Keratinocyte (primary cell): ENCODE results near the gene FAM8A1. TPM values are rescaled to one million over a fixed set of nuclear protein-coding genes. Genes with fewer than 3 reads are reported as not detected.

Experiments
- DNase-seq: peaks from one replicate; pipeline ENCODE4 v3.0.0-alpha.2; 2011; ENCODE audit warnings: low read depth, missing footprints, low spot score
- FAIRE-seq: peaks from 2 replicates; lab custom pipeline; 2011; peaks lifted over from hg19 to GRCh38; lab: Jason Lieb, UNC
- H2AFZ ChIP-seq: 2 replicates; pipeline ENCODE4 v1.6.0; 2012; ENCODE audit warnings: low read length, control low read depth, inconsistent platforms; ENCODE audit not compliant: control insufficient read depth
- H3K27ac ChIP-seq: 2 replicates; pipeline ENCODE4 v1.5.1; 2011; ENCODE audit warnings: low read length; ENCODE audit not compliant: control insufficient read depth, insufficient read depth
- H3K27me3 ChIP-seq: 3 replicates; pipeline ENCODE4 v1.6.0; 2011; ENCODE audit warnings: low read length; ENCODE audit not compliant: control insufficient read depth, insufficient read depth; ENCODE audit errors: extremely low read depth
- H3K36me3 ChIP-seq, 2 experiments: 2 replicates in 1 of 2; 3 replicates in 1 of 2; pipeline ENCODE4 v1.5.1; 2011; ENCODE audit warnings: low read length in 2 of 2, mild to moderate bottlenecking in 1 of 2; ENCODE audit not compliant: control insufficient read depth in 2 of 2, insufficient read depth in 2 of 2; ENCODE audit errors: extremely low read depth in 1 of 2
- H3K4me1 ChIP-seq: 3 replicates; pipeline ENCODE4 v1.5.1; 2011; ENCODE audit warnings: low read length; ENCODE audit not compliant: control insufficient read depth, insufficient read depth; ENCODE audit errors: extremely low read depth
- H3K4me2 ChIP-seq: 3 replicates; pipeline ENCODE4 v1.6.0; 2011; ENCODE audit warnings: low read depth, low read length; ENCODE audit not compliant: control insufficient read depth, insufficient read depth; ENCODE audit errors: extremely low read depth
- H3K4me3 ChIP-seq, 3 experiments: fragments of 200-600 bp in 1 of 3; sonication (generic) in 1 of 3; 2 replicates in 2 of 3; 3 replicates in 1 of 3; pipeline ENCODE4 v1.5.1; 2011 to 2016; ENCODE audit warnings: low read length in 3 of 3, mild to moderate bottlenecking in 3 of 3, control low read depth in 2 of 3, inconsistent platforms in 1 of 3, low read depth in 1 of 3, mixed read lengths in 1 of 3, mixed run types in 1 of 3, moderate library complexity in 1 of 3; ENCODE audit not compliant: control insufficient read depth in 2 of 3, insufficient read depth in 2 of 3; ENCODE audit errors: extremely low read depth in 1 of 3
- H3K79me2 ChIP-seq: 2 replicates; pipeline ENCODE4 v1.6.0; 2012; ENCODE audit warnings: low read length; ENCODE audit not compliant: control insufficient read depth, insufficient read depth
- H3K9ac ChIP-seq: 3 replicates; pipeline ENCODE4 v1.6.0; 2011; ENCODE audit warnings: low read length; ENCODE audit not compliant: control insufficient read depth, insufficient read depth; ENCODE audit errors: extremely low read depth
- H3K9me1 ChIP-seq: 3 replicates; pipeline ENCODE4 v1.6.0; 2011; ENCODE audit warnings: low read length; ENCODE audit not compliant: control insufficient read depth, insufficient read depth; ENCODE audit errors: extremely low read depth
- H3K9me3 ChIP-seq: 2 replicates; pipeline ENCODE4 v1.5.1; 2012; ENCODE audit warnings: low read depth, low read length; ENCODE audit not compliant: control insufficient read depth
- H4K20me1 ChIP-seq: 3 replicates; pipeline ENCODE4 v1.6.0; 2011; ENCODE audit warnings: low read length; ENCODE audit not compliant: control insufficient read depth, insufficient read depth; ENCODE audit errors: extremely low read depth
- CTCF ChIP-seq, 3 experiments: IDR thresholded peaks in 1 of 3; conservative IDR thresholded peaks in 1 of 3; optimal IDR thresholded peaks in 1 of 3; 2 replicates in 2 of 3; 3 replicates in 1 of 3; pipeline versions ENCODE3 to v1.5.1; 2011; ENCODE audit warnings: low read length in 3 of 3, mild to moderate bottlenecking in 3 of 3, moderate library complexity in 2 of 3, control low read depth in 1 of 3, inconsistent platforms in 1 of 3; ENCODE audit not compliant: insufficient read depth in 2 of 3; ENCODE audit errors: extremely low read depth in 1 of 3
- EZH2 ChIP-seq: IDR thresholded peaks from one replicate; pipeline ENCODE4 v1.6.1; 2012; ENCODE audit warnings: inconsistent platforms, mild to moderate bottlenecking, low read length, moderate library complexity
- dilution Hi-C: fragments of 300-500 bp; cut with MboI; formaldehyde crosslinking; loops from one replicate; pipeline ENCODE4 v1.7.0; 2020; ENCODE audit warnings: low sequenced_read_pairs; ENCODE audit not compliant: extremely low pct_ligation_motif_present
- polyA minus RNA-seq, 3 experiments: library from RNA; depleted of rRNA, polyadenylated mRNA; stranded (reverse); fragments of >200 nt; gene quantifications; 1 replicate in 1 of 3; 2 replicates in 1 of 3; 3 replicates in 1 of 3; pipeline ENCODE4 v1.2.3, GENCODE V29; 2011
- polyA plus RNA-seq, 5 experiments: library from polyadenylated mRNA; depleted of rRNA in 3 of 5; stranded (reverse) in 3 of 5; stranded (forward) in 1 of 5; unstranded in 1 of 5; fragments of >200 nt; gene quantifications; 1 replicate in 1 of 5; 2 replicates in 3 of 5; 3 replicates in 1 of 5; pipeline versions ENCODE4 v1.2.1 to v1.2.3, GENCODE V29; 2011 to 2012; ENCODE audit warnings: missing spikeins in 2 of 5, low read depth in 1 of 5, low replicate concordance in 1 of 5

FAM8A1 gene
- polyA plus RNA-seq: 4.2 to 9.1 TPM (median 8.4 TPM) in 3 replicates
- polyA plus RNA-seq (2011; ENCODE audit: low read depth): 1.9 TPM
- polyA plus RNA-seq (2011; cell fraction: cytosol; rRNA removed): 4.0 and 8.3 TPM in 2 replicates
- polyA plus RNA-seq (2011; cell fraction: nucleus; rRNA removed): 7.4 and 10.3 TPM in 2 replicates
- polyA plus RNA-seq (2012; ENCODE audit: low replicate concordance): 5.4 and 10.5 TPM in 2 replicates
- polyA minus RNA-seq: 0.98 to 4.6 TPM (median 2.6 TPM) in 3 replicates
- polyA minus RNA-seq (2011; cell fraction: cytosol; rRNA and poly(A)+ RNA removed): 5.4 TPM
- polyA minus RNA-seq (2011; cell fraction: nucleus; rRNA and poly(A)+ RNA removed): 5.5 and 7.8 TPM in 2 replicates

DNA sequence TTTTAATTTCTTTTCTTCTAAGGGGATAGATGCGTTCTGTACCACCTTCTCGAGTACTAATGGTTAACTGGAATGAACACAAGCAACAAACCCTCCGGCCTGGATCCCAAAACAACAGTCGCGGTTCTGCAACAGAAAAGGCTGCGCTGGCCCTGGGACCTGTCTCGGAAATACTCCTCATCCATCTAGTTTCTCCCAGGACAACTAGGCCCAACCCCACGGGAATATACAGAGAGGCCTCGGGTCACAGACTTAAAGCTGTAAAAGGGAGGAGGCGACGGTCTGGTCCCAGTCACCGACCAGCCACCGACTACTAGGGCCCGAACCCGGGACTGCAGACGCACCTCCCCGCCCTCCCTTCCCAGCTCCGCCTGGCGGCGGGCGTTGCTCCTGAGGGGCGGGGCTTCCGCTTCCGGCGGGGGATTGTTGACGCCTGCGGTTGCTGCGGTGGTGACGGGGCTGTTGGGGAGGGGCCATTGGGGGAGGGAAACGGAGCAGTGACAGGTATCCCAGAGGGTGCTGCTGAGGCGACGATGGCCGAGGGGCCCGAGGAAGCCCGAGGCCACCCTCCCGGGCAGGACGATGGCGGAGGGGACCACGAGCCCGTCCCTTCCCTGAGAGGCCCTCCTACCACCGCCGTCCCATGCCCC is at the start of gene FAM8A1:
TSS of gene FAM8A1 (plus strand) at position 426 of the 650 bp plus-strand sequence. CDS start at position 534, 108 bp downstream.
- no peaks in the 10 kb centered on the region for H4K20me1 ChIP-seq
- no peaks in the 10 kb centered on the region for H3K9me3 ChIP-seq
- no peaks in the 10 kb centered on the region for H3K79me2 ChIP-seq
- DNase-seq: peak; percentile 33
- peak; percentile 79 for FAIRE-seq
- H3K27ac ChIP-seq: peak within 1 kb of the TSS; percentile 47
- H3K4me2 ChIP-seq: peak within 1 kb of the TSS; percentile 65
- dilution Hi-C loops: loop anchor here (25.0 kb wide), 1 partner anchor 438 kb away; no protein-coding TSS in a partner anchor
- H3K36me3 ChIP-seq: no peaks in the 10 kb centered on the region
- H3K4me1 ChIP-seq: peaks cover 3% of the 10 kb centered on the region
- peak within 1 kb of the TSS; percentile 69 for H3K9ac ChIP-seq
- H3K27me3 ChIP-seq: no peaks in the 10 kb centered on the region
- TF ChIP-seq CTCF (optimal IDR thresholded peaks at IDR 0.05 in 1 of 3, IDR thresholded peaks at IDR 0.05 in 1 of 3, conservative IDR thresholded peaks at IDR 0.05 in 1 of 3; ENCODE audit: extremely low read depth in 1 of 3, insufficient read depth in 2 of 3, low read length in 3 of 3): peak in 2 of 3 experiments; percentile 11 to 75
- no peak for TF ChIP-seq EZH2
- H3K4me3 ChIP-seq: peak within 1 kb of the TSS; percentile 60 to 83 (median 67)
- peak within 1 kb of the TSS; percentile 94 for H2AFZ ChIP-seq
- H3K9me1 ChIP-seq: no peaks in the 10 kb centered on the region

GRCh38 chr6:17551383-17551958 is 48.6 kb upstream of the FAM8A1 start:
- Histone ChIP-seq H3K4me2 (no peak overlapping the region), H3K4me3 (no peak overlapping the region), H3K9ac (no peak overlapping the region), H4K20me1 (no peaks in the 10 kb centered on the region), H3K9me3 (no peaks in the 10 kb centered on the region), H2AFZ (no peak overlapping the region), H3K27ac (no peak overlapping the region), H3K79me2 (no peaks in the 10 kb centered on the region), H3K36me3 (peaks cover 0 to 7% of the 10 kb centered on the region in 2 experiments), H3K27me3 (no peaks in the 10 kb centered on the region), H3K9me1 (no peaks in the 10 kb centered on the region), H3K4me1 (no peaks in the 10 kb centered on the region)
- TF ChIP-seq EZH2: no peak
- TF ChIP-seq CTCF (optimal IDR thresholded peaks at IDR 0.05 in 1 of 3, IDR thresholded peaks at IDR 0.05 in 1 of 3, conservative IDR thresholded peaks at IDR 0.05 in 1 of 3; ENCODE audit: extremely low read depth in 1 of 3, insufficient read depth in 2 of 3, low read length in 3 of 3): no peak
- DNase-seq (no peak), FAIRE-seq (no peak)
- dilution Hi-C loops: no loop called here
